HG03175 (cell line): ENCODE results near the gene CD276.

ENCODE experiments used
- ATAC-seq: cut with Tn5 transposase; IDR thresholded peaks from one replicate; pipeline ENCODE4 v1.9.1; 2021; ENCODE audit warnings: mild to moderate bottlenecking, moderate library complexity; ENCODE audit not compliant: unreplicated experiment

Gene CD276

GRCh38 chr15:73763931-73764330 is 79.7 kb downstream of the CD276 start:
- no peak for ATAC-seq
